Fibroblast of peridontal ligament (primary cell): Measurements from ENCODE around the gene FAM228B.
"Not testable (repeated sequence)": the region's sequence is repeated elsewhere in the genome, so short reads cannot be mapped to it uniquely, and the experiment has no call there.

Experiments used
- DNase-seq: peaks from one replicate; pipeline ENCODE4 v3.0.0-alpha.2; 2010; ENCODE audit errors: extremely low read depth

Gene FAM228B

GRCh38 chr2:24123195-24123921 lies at the start of gene FAM228B, which contains the start of gene PFN4:
Gene FAM228B, plus strand, starts transcription at chr2:24123469. Its CDS starts 893 bp downstream, at chr2:24124362.
Gene PFN4, minus strand, starts transcription at chr2:24123334. Its CDS starts 799 bp downstream, at chr2:24122535.
- peak; percentile 71 for DNase-seq

DNA sequence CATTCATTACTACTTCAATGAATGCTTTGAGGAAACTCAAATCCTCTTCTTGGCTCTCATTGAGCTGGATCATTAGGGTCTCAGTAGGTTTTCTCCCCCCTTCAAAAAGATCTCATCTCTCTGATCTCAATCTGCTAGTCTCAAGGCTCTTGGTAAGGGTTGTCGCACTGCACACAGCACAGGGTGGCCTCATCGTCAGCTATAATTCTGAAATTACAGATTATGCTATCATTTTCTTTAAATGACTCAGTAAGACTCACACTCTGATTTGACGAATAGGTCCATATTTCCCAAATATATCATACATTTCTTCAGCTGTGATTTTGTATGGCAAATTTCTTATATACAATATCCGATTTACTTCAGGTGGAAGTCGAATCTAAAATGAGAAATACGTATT lies 49.5 kb upstream of the FAM228B start:
- no peak for DNase-seq

DNA sequence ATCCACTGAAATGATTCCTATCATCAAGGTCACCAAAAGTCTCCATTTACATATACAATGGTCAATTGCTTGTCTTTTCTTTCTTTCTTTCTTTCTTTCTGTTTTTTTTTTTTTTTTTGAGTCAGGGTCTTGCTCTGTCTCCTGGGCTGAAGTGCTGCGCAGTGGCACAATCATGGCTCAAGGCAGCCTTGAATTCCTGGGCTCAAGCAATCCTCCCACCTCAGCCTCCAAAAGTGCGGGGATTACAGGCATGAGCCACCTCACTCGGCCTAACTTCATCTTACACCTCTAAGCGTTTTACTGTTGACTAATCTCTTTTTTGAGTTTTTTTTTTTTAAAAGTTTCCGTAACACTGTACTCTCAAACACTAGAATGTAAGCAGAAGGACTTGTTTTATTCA lies 48.0 kb upstream of the FAM228B start:
- no peak for DNase-seq

GRCh38 chr2:24075915-24076848 lies 47.1 kb upstream of the FAM228B start, which contains the start of gene SF3B6:
Gene SF3B6, minus strand, starts transcription at chr2:24076326. Its CDS starts 97 bp downstream, at chr2:24076229.
- peak; percentile 99 for DNase-seq

DNA sequence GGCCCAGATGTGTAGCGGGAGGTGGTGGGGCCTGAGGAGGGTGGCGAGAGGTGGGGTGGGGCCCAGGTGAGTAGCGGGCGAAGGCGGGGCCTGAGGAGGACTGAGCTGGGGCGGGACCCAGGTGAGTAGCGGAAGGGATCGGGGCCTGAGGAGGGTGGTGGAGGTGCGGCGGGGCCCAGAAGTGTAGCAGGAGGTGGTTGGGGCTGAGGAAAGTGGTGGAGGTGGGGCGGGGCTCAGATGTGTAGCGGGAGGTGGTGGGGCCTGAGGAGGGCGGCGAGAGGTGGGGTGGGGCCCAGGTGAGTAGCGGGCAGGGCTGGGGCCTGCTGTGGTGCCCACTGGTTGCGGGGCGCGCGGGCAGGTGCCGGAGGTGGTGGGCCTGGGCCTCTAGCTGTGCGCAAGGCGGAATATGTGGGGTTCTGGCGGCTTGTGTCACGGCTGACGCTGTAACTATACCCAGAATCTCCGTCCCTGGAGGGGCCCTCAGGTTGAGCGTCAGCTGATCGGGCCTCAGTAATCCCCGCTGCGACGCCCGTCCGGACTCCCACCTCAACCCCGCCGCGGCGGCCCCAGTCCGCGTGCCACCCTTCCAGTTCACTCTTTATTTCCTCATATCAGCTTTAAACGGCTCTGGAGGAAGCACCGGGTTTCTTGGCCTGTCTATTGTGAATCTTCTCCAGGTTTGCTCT lies 46.3 kb upstream of the FAM228B start:
- DNase-seq: no peak

DNA sequence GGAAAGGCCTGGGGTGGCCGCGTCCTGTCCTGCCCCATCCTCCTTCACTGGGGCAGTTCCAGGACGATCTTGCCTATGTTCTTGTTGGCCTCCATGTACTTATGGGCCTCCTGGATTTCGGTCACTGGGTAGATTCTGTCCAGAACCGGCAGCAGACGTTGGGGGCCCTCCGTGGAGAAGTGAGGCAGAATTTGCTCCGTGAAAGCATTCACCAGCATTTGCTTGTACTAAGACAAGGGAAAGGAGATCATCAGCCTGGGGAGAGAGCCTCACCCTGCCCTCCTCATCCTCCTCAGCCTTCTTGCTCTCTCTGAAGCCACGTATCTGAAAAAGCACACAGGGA lies 45.8 kb upstream of the FAM228B start:
- peak; percentile 42 for DNase-seq

- no peak for DNase-seq
Measured at GRCh38 chr2:24077879-24078278, 45.4 kb upstream of the FAM228B start.

DNA sequence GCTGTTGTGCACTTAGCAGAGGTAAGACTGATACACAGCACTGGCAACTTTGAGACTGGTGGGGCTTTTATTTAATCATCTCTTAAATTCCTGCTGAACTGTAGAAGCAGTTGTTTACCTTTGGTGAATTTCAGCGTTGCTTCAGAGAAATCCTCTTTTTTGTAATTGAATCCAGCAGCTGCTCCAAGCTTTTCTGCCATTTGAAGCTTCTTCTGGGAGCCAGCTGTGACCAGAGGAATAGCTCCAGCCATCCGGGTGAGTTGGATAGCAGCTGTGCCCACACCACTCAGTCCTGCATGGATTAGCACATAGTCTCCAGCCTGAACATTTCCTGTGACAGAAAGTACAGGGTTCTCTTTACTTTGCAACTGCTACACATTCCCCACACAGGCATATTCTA lies 42.6 kb upstream of the FAM228B start:
- peak; percentile 61 for DNase-seq

DNA sequence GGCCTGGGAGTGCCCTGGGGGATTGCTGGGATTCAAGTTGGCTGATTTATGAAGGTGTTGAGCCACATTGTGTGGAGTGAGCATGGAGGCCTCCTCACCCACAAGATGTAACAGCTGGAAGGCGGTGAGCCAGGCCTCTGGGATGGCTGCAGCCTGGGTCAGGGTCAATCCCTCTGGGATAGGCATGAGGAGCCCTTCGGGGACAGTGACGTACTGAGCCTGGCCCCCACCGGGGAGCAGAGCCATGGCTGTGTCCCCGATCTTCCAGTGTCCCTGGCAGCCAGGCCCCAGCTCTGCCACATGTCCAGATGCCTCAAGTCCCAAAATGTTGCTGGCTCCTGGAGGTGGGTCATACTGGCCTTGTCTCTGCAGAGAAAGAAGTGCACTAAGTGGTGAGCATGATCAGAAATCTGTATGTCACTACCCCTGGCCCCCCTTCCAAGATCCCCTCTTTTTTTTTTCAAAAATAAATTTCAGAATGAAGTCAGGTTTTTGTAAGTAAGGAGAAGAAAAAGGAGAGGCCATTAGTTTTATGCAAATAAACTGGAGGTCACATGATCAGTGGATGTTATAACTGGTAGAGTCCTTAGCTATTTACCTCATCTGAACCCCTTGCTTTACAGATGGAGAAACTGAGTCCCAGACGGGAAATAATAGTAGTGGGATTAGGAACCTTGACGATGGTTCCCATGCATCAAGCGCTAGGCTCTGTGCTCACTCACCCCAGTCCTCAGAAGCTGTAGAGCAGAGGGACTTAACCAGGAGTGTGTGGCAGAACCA lies 40.3 kb upstream of the FAM228B start:
- no peak for DNase-seq

DNA sequence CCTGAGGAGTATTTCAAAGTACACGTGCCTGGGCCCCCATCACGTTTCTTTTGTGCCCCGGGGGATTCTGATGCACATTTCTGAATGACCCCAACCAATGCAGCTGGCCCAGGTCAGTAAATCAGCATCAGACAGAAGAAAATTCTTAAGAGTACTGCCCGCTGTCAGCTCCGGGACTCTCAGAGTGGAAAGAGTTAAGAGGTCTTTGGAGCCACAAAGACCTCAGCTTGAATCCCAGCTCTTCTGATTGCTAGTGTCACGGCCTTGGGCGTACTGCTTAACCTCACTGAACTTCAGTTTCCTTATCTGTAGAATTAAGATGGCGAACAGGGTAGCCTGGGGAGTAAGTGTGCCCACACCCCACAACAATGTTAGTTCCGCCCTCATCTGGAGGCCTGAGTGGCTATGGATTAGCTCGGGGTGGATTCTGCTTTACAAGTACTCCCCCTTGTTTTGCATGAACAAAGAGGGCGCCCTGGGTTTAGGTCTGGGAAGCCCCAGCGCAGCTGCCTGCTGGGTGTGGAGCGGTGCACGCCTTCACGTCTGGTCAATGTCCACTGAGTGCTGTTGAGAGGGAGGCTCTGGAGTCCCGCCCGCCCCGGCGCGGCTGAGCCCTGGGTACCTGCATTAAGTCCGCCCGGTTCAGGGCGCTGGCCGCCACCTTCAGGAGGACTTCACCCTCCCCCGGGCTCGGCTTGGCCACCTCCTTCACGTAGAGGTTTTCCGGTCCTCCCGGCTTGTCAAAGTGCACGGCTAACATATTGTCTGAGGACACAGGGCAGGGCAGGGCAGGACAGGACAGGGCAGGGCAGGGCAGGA lies 39.5 kb upstream of the FAM228B start:
- DNase-seq: peak; percentile 89

GRCh38 chr2:24084386-24085199 lies 38.7 kb upstream of the FAM228B start, which contains the start of gene TP53I3:
Gene TP53I3, minus strand, starts transcription at chr2:24084834. Its CDS starts 508 bp downstream, at chr2:24084326.
- DNase-seq: peak; percentile 81

DNA sequence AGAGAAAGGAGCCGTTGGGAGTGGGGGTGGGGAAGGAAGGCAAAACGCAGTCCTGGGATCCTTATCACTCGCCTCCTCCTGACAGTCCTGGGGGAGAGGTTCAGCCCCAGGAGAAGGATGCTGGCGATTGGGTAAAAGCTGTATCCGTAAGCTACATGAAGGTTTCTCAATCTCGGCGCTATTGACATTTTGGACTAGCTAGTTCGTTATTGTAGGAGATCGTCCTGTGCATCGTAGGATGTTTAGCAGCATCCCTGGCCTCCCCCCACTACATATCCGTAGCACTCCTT lies 38.1 kb upstream of the FAM228B start:
- no peak for DNase-seq

GRCh38 chr2:24086241-24086640 lies 37.0 kb upstream of the FAM228B start:
- DNase-seq: no peak

- no peak for DNase-seq
Measured at GRCh38 chr2:24087032-24087431, 36.2 kb upstream of the FAM228B start.

GRCh38 chr2:24088821-24089359 lies 34.4 kb upstream of the FAM228B start:
- no peak for DNase-seq

- not testable (repeated sequence) for DNase-seq
Measured at GRCh38 chr2:24093270-24093669, 30.0 kb upstream of the FAM228B start.

DNA sequence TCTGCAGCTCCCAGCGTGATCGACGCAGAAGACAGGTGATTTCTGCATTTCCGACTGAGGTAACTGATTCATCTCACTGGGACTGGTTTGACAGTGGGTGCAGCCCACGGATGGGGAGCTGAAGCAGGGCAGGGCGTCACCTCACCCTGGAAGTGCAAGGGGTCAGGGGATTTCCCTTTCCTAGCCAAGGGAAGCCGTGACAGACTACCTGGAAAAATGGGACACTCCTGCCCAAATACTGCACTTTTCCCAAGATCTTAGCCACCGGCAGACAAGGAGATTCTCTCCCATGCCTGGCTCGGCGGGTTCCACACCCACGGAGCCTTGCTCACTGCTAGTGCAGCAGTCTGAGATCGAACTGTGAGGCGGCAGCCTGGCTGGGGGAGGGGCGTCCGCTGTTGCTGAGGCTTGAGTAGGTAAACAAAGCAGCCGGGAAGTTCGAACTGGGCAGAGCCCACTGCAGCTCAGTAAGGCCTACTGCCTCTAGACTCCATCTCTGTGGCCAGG lies 28.0 kb upstream of the FAM228B start:
- not testable (repeated sequence) for DNase-seq

- DNase-seq: not testable (repeated sequence)
Measured at GRCh38 chr2:24100732-24101131, 22.5 kb upstream of the FAM228B start.

GRCh38 chr2:24101992-24102391 lies 21.3 kb upstream of the FAM228B start:
- DNase-seq: no peak
